GM19238 (cell line): ENCODE data around the gene NOSIP.
"Not testable (repeated sequence)": the region's sequence is repeated elsewhere in the genome, so short reads cannot be mapped to it uniquely, and the experiment has no call there.

Experiments used
- DNase-seq: peaks from one replicate; pipeline ENCODE4 v3.0.0; 2011; ENCODE audit warnings: low spot score; ENCODE audit not compliant: insufficient read length

NOSIP gene, protein sequence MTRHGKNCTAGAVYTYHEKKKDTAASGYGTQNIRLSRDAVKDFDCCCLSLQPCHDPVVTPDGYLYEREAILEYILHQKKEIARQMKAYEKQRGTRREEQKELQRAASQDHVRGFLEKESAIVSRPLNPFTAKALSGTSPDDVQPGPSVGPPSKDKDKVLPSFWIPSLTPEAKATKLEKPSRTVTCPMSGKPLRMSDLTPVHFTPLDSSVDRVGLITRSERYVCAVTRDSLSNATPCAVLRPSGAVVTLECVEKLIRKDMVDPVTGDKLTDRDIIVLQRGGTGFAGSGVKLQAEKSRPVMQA

DNA sequence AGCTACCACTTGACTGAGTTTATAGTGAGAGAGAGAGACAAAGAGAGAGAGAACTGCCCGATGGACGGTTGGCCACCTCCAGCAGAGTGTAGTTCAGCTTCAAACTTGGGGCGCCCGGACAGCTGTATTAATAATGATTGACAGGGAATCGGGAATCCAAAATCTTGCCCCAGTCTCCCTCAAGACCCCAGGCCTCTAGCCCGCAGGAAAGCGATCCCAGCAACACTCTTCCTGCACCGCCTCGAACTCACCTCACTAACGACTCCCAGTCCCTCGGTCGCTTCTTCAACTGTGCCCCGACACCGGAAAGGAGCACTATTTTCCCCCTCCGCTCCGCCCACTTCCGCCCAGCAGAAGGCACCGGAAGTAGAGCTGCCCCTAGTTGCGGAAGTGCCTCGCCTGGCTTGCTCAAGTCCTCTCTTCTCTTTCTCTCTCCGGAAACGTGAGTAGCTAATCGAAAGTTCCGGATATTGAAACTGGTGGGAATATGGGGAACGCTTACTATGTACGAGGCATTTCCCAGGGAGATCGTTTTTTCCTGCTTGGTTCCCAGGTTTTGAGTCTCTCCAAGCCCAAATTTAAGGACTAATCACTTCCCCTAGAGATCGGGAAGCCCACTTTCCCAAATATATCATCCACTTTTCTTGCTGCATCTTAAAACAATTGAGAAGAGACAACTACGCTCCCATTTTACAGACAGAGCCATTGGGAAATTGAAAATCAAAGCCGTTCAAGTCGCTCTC is at the start of gene NOSIP:
TSS of gene NOSIP (minus strand) at position 293 of the 743 bp plus-strand sequence. CDS start 19,865 bp downstream, outside the sequence.
- DNase-seq, result peak; percentile 85

DNA sequence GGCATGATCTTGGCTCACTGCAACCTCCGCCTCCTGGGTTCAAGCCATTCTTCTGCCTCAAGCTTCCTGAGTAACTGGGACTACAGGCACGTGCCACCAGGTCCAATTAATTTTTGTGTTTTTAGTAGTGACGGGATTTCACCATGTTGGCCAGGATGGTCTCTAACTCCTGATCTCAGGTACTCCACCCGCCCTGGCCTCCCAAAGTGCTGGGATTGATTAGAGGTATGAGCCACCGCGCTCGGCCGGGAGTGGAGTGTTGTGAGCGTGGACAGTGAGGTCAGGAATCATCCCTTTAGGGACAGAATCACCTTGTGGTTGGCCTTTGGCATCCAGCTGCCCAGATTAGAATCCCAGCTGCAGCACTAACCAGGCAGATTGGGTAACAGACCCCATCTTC is 49.3 kb upstream of the NOSIP start:
- no peak for DNase-seq

DNA sequence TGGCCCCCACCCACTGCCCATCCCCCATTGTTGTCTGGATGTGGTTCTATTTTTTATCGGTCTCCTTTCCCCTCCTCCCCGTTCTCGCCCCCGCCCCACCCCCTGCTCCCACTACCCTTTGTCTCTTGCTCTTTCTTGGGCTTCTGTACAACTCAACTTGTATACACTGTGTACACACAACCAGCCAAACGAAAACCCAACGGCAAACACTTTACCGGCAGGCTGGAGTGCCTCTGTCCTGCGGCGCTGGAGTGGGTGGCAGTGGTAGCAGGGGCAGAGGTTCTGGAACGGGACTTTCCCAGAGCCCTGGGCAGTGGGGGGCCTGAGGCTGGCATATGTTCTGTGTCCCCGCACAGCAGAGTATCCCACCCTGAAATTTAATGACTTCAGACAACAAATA is 45.9 kb upstream of the NOSIP start:
- DNase-seq, result no peak

GRCh38 chr19:49624967-49625910 is 44.9 kb upstream of the NOSIP start:
- DNase-seq, result no peak

GRCh38 chr19:49617860-49618259 is 37.5 kb upstream of the NOSIP start:
- not testable (repeated sequence) for DNase-seq

GRCh38 chr19:49616945-49617344 is 36.6 kb upstream of the NOSIP start:
- DNase-seq, result no peak

- no peak for DNase-seq
Observed at GRCh38 chr19:49616532-49616931, 36.2 kb upstream of the NOSIP start.

DNA sequence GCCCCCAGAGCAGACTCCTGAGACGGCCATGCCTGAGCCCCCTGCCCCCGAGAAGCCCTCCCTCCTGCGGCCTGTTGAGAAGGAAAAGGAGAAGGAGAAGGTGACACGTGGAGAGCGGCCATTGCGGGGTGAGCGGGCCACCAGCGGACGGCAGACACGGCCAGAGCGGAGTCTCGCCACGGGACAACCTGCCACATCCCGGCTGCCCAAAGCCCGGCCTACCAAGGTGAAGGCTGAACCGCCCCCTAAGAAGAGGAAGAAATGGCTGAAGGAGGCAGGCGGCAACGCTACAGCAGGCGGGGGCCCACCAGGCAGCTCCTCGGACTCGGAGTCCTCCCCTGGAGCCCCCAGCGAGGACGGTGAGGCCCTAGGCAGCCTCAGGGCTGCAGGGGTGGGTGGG is 35.5 kb upstream of the NOSIP start:
- DNase-seq, result no peak

DNA sequence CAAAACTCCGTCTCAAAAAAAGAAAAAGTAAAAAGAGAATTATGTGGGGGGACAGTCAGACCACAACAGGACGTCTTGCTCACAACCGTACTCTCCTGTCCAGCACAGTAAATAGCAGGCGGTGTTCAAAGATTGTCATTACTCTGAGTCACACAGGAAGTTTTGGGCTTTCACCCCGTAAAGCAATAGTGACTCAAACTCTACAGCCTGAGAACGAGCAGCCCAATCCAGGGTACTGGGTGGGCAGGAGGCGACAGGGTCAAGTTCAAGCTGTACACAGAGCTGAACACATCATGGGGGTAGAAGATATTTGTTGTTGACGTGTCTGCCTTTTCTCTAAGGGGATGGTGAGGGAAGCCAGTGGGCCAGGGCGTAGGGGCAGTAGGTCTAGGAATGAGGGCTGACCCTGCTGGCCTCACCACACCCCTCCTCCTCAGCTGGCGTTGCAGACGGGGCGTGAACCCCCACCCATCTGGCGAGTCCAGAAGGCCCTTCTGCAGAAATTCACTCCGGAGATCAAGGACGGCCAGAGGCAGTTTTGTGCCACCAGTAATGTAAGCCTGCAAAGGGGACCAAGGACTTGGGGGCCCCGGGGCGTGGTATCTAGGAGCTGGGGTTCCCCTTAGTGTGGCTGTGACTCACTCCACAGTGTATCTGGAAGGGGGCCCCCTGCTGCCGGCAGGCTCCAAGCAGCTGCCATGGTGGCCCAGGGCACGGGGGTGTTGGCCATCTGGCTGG is 33.9 kb upstream of the NOSIP start:
- no peak for DNase-seq

DNA sequence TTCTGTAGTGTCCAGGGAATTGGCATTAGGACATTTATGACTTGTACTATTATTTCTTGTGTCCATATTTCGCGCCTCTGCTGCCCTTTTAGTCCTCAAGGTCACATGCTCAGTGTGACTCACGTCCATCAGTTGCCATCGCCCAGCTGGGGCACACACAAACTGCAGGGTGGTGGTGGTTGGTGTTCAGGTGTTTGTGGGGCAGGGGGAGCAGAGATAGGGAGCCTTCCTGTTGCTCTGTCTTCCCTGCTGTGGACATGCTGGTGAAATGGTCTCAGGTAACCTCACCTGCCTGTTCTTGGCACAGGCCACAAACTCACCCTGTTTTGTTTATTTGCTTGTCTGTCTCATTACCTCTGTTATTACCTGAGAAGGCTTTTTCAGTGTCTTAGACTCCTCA is 33.0 kb upstream of the NOSIP start:
- DNase-seq, result no peak

- no peak for DNase-seq
Observed at GRCh38 chr19:49609499-49610092, 29.2 kb upstream of the NOSIP start.

GRCh38 chr19:49605605-49606004 is 25.2 kb upstream of the NOSIP start:
- no peak for DNase-seq

GRCh38 chr19:49602806-49603205 is 22.4 kb upstream of the NOSIP start:
- no peak for DNase-seq

- no peak for DNase-seq
Observed at GRCh38 chr19:49601482-49602038, 21.2 kb upstream of the NOSIP start.

- DNase-seq, result no peak
Observed at GRCh38 chr19:49599378-49600295, 19.3 kb upstream of the NOSIP start.

GRCh38 chr19:49597703-49597974 is 17.3 kb upstream of the NOSIP start:
- no peak for DNase-seq

- DNase-seq, result no peak
Observed at GRCh38 chr19:49596954-49597702, 16.8 kb upstream of the NOSIP start.

GRCh38 chr19:49596407-49596806 is 16.1 kb upstream of the NOSIP start:
- no peak for DNase-seq
